Measurements from ENCODE around the gene RBBP4. TPM values are rescaled to one million over a fixed set of nuclear protein-coding genes. Genes with fewer than 3 reads are reported as not detected.
"Not testable (repeated sequence)": the region's sequence is repeated elsewhere in the genome, so short reads cannot be mapped to it uniquely, and the experiment has no call there.

Gene RBBP4
- total and polyA plus RNA-seq, 7 experiments from 2014 or later: 130 to 280 (median 165) TPM

DNA sequence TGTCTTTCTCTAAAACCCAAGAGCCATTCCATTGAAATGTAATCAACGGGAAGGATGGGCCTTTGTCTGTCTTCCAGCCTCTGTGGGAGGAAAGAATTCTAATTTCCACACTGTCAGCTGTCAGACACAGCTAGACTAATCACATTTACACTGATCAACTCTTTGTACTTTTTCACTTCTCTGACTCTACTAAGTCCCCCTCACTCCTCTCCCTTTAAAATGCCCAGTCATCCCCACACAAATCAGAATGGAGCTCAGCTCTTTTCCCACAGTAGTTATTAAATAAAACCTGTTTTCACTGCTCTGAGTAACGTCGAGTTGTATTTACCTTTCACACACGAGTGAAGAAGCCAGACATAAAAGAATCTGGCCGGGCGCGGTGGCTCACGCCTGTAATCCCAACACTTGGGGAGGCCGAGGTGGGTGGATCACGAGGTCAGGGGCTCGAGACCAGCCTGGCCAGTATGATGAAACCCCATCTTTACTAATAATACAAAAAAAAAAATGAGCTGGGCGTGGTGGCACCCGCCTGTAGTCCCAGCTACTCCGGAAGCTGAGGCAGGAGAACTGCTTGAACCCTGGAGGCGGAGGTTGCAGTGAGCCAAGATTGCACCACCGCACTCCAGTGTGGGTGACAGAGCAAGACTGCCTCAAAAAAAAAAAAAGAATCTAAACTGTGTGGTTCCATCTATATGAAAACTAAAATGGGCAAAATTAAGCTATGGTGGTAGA lies 13.9 kb upstream of the RBBP4 start:
- peaks cover 0 to 23% (median 4%) of the 10 kb centered on the region in 3 experiments for H3K36me3 ChIP-seq (ENCODE audit: control insufficient read depth in 2 of 3, insufficient read depth in 3 of 3, low read length in 3 of 3)
- no peak overlapping the region for H3K27ac ChIP-seq (ENCODE audit: low read depth, low read length)
- no peaks in the 10 kb centered on the region for H3K9me3 ChIP-seq (ENCODE audit: control insufficient read depth in 2 of 3, low read length in 3 of 3)
- intact Hi-C loops (cut with micrococcal nuclease): no loop called here
- no peaks in the 10 kb centered on the region for H3K4me1 ChIP-seq (ENCODE audit: control insufficient read depth in 2 of 2, insufficient read depth in 2 of 2, low read length in 2 of 2)
- Mint-ChIP-seq H3K27me3 (no peaks in the 10 kb centered on the region), H3K4me1 (peaks cover 8 to 25% (median 17%) of the 10 kb centered on the region in 7 donors), H3K36me3 (peaks cover 0 to 32% (median 5%) of the 10 kb centered on the region in 5 donors), H3K9me3 (no peaks in the 10 kb centered on the region), H3K4me3 (no peak overlapping the region), H3K27ac (no peak overlapping the region)
- DNase-seq (no peak), ATAC-seq (no peak)
- ChIA-PET POLR2A (interaction anchor here (0.7 kb wide), 1 partner anchor 701 kb away, joined by 3 read pairs; no protein-coding TSS in a partner anchor), CTCF (interaction anchor here (1.0 kb wide), 1 partner anchor 27 kb away, joined by 5 read pairs; no protein-coding TSS in a partner anchor)
- no peaks in the 10 kb centered on the region for H3K27me3 ChIP-seq (ENCODE audit: control insufficient read depth in 2 of 2, insufficient read depth in 2 of 2, low read length in 2 of 2)
- H3K4me3 ChIP-seq (ENCODE audit: low read length): no peak overlapping the region

DNA sequence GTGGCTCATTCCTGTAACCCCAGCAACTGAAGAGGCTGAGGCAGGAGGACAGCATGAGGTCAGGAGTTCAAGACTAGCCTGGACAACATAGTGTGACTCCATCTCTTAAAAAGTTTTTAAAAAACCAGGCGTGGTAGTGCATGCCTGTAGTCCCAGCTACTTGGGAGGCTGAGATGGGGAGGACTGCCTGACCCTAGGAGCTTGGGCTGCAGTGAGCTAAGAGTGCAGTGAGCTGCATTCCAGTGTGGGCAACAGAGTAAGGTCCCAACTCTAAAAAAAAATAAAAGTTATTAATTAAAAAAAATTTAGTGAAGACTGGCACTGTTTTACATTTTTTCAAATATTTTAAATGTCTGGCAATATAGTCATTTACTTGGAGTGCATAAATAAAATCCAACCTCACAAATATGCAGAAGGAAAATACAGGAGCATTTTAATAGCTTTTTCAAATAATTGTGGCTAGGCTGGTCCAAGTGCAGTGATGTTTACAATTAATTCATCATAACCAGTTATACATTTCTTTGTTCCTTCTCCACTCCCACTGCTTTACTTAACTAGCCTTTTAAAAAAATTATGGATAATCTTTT lies 11.4 kb upstream of the RBBP4 start:
- Mint-ChIP-seq H3K9me3 (no peaks in the 10 kb centered on the region), H3K36me3 (peaks cover 0 to 18% (median 5%) of the 10 kb centered on the region in 5 donors), H3K27ac (no peak overlapping the region), H3K4me3 (no peak overlapping the region), H3K27me3 (no peaks in the 10 kb centered on the region), H3K4me1 (peaks cover 9 to 27% (median 20%) of the 10 kb centered on the region in 7 donors)
- ChIA-PET POLR2A (no interaction called here), CTCF (no interaction called here)
- no peak overlapping the region for H3K27ac ChIP-seq (ENCODE audit: low read depth, low read length)
- no peak for ATAC-seq
- H3K9me3 ChIP-seq (ENCODE audit: control insufficient read depth in 2 of 3, low read length in 3 of 3): no peaks in the 10 kb centered on the region
- H3K4me3 ChIP-seq (ENCODE audit: low read length): no peak overlapping the region
- no peaks in the 10 kb centered on the region for H3K27me3 ChIP-seq (ENCODE audit: control insufficient read depth in 2 of 2, insufficient read depth in 2 of 2, low read length in 2 of 2)
- H3K36me3 ChIP-seq (ENCODE audit: control insufficient read depth in 2 of 3, insufficient read depth in 3 of 3, low read length in 3 of 3): peaks cover 0 to 4% (median 4%) of the 10 kb centered on the region in 3 experiments
- DNase-seq: no peak
- intact Hi-C loops (cut with micrococcal nuclease): no loop called here
- no peaks in the 10 kb centered on the region for H3K4me1 ChIP-seq (ENCODE audit: control insufficient read depth in 2 of 2, insufficient read depth in 2 of 2, low read length in 2 of 2)

DNA sequence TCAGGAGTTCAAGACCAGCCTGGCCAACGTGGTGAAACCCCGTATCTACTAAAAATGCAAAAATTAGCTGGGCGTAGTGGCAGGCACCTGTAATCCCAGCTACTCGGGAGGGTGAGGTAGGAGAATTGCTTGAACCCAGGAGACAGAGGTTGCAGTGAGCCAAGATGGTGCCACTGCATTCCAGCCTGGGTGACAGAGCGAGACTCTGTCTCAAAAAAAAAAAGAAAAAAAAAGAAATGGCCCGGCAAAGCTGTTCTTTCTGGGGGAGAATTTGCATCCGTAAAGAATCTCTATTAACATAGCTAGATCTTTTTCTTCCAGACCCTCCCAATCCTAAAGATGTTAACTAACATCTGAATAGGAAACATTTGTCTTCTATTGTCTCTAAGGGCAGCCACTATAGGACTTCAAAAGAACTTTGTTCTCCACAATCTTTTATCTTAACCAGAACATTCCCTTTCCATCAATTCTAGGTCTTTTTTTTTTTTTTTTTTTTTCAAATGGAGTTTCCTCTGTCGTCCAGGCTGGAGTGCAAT lies 8.6 kb upstream of the RBBP4 start:
- CTCF ChIA-PET; intact Hi-C loops (cut with micrococcal nuclease); ATAC-seq: not testable (repeated sequence)

DNA sequence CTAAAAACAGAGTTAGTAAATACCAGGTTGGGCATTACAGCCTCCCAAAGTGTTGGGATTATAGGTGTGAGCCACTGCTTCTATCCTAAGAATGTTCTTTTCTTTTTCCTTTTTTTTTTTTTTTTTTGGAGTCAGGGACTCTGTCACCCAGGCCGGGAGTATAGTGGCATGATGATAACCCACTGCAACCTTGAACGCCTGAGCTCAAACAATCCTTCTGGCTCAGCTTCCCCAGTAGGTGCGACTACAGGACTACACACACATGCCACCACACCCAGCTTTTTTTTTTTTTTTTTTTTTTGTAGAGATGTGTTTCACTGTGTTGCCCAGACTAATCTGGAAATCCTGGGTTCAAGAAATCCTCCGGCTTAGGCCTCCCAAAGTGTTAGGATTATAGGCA lies 6.6 kb upstream of the RBBP4 start:
- ChIA-PET CTCF (no interaction called here), POLR2A (interaction anchor here (0.9 kb wide), 1 partner anchor 12 kb away, joined by 5 read pairs; no protein-coding TSS in a partner anchor)
- Histone ChIP-seq H3K4me3 (ENCODE audit: low read length) (no peak overlapping the region), H3K9me3 (ENCODE audit: control insufficient read depth in 2 of 3, low read length in 3 of 3) (no peaks in the 10 kb centered on the region), H3K4me1 (ENCODE audit: control insufficient read depth in 2 of 2, insufficient read depth in 2 of 2, low read length in 2 of 2) (peaks cover 5 to 15% of the 10 kb centered on the region in 2 donors), H3K36me3 (ENCODE audit: control insufficient read depth in 2 of 3, insufficient read depth in 3 of 3, low read length in 3 of 3) (peaks cover 0 to 5% (median 0%) of the 10 kb centered on the region in 3 experiments), H3K27me3 (ENCODE audit: control insufficient read depth in 2 of 2, insufficient read depth in 2 of 2, low read length in 2 of 2) (no peaks in the 10 kb centered on the region), H3K27ac (ENCODE audit: low read depth, low read length) (no peak overlapping the region)
- ATAC-seq (no peak), DNase-seq (no peak)
- Mint-ChIP-seq H3K27ac (no peak overlapping the region), H3K4me3 (no peak overlapping the region), H3K36me3 (peaks cover 0 to 6% (median 3%) of the 10 kb centered on the region in 5 donors), H3K4me1 (peaks cover 9 to 42% (median 28%) of the 10 kb centered on the region in 7 donors), H3K27me3 (no peaks in the 10 kb centered on the region), H3K9me3 (no peaks in the 10 kb centered on the region)
- intact Hi-C loops (cut with micrococcal nuclease): no loop called here

More for the DNA sequence above, 8.6 kb upstream of the RBBP4 start:
- not testable (repeated sequence) for DNase-seq; H3K36me3 ChIP-seq (ENCODE audit: control insufficient read depth in 2 of 3, insufficient read depth in 3 of 3, low read length in 3 of 3); H3K27ac ChIP-seq (ENCODE audit: low read depth, low read length); H3K27ac Mint-ChIP-seq; H3K9me3 ChIP-seq (ENCODE audit: control insufficient read depth in 2 of 3, low read length in 3 of 3); H3K27me3 ChIP-seq (ENCODE audit: control insufficient read depth in 2 of 2, insufficient read depth in 2 of 2, low read length in 2 of 2); H3K4me3 Mint-ChIP-seq; H3K9me3 Mint-ChIP-seq; H3K27me3 Mint-ChIP-seq; H3K36me3 Mint-ChIP-seq; H3K4me3 ChIP-seq (ENCODE audit: low read length); H3K4me1 ChIP-seq (ENCODE audit: control insufficient read depth in 2 of 2, insufficient read depth in 2 of 2, low read length in 2 of 2)
- peaks cover 6 to 25% (median 14%) of the 10 kb centered on the region in 7 donors for H3K4me1 Mint-ChIP-seq
- POLR2A ChIA-PET: interaction anchor here (0.9 kb wide), 1 partner anchor 9 kb away, joined by 3 read pairs; the partner anchor contains the start of gene RBBP4

DNA sequence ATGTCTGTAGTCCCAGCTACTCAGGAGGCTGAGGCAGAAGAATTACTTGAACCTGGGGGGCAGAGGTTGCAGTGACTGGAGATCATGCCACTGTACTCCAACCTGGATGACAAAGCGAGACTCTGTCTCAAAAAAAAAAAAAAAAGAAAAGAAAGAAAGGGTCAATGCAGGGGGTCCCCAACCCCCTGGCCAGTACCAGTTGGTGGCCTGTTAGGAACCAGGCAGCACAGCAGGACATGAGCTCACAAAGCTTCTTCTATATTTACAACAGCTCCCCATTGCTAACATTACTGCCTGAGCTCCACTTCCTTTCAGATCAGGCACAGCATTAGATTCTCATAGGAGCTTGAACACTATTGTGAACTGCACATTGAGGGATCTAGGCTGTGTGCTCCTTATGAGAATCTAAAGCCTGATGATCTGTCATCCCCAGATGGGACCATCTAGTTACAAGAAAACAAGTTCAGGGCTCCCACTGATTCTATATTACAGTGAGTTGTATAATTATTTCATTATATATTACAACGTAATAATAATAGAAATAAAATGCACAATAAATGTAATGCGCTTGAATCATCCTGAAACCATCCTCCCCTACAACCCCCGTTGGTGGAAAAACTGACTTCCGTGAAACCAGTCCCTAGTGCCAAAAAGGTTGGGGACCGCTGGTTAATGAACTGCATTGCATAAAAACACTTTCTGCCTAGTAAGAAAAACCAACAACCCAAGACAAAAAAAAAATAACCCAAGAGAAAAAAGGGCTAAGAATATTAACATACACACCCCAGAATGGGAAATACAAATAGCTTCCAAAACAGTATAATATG lies 3.5 kb upstream of the RBBP4 start:
- Mint-ChIP-seq H3K36me3 (peaks cover 0 to 18% (median 3%) of the 10 kb centered on the region in 5 donors), H3K4me3 (peak overlapping the region in 9 of 10 donors; percentile 39 to 99 (median 74)), H3K9me3 (no peaks in the 10 kb centered on the region), H3K27ac (peak overlapping the region in 6 of 9 donors; percentile 1 to 78 (median 55)), H3K27me3 (peaks cover 0 to 2% (median 0%) of the 10 kb centered on the region in 5 donors), H3K4me1 (peaks cover 11 to 57% (median 43%) of the 10 kb centered on the region in 7 donors)
- Histone ChIP-seq H3K27ac (ENCODE audit: low read depth, low read length) (no peak overlapping the region), H3K4me3 (ENCODE audit: low read length) (no peak overlapping the region), H3K36me3 (ENCODE audit: control insufficient read depth in 2 of 3, insufficient read depth in 3 of 3, low read length in 3 of 3) (peaks cover 0 to 5% (median 1%) of the 10 kb centered on the region in 3 experiments), H3K27me3 (ENCODE audit: control insufficient read depth in 2 of 2, insufficient read depth in 2 of 2, low read length in 2 of 2) (no peaks in the 10 kb centered on the region), H3K9me3 (ENCODE audit: control insufficient read depth in 2 of 3, low read length in 3 of 3) (no peaks in the 10 kb centered on the region), H3K4me1 (ENCODE audit: control insufficient read depth in 2 of 2, insufficient read depth in 2 of 2, low read length in 2 of 2) (peaks cover 19 to 27% of the 10 kb centered on the region in 2 donors)
- intact Hi-C loops (cut with micrococcal nuclease): no loop called here
- ATAC-seq: no peak
- no peak for DNase-seq
- ChIA-PET CTCF (no interaction called here), POLR2A (interaction anchor here (0.6 kb wide), 1 partner anchor 18 kb away, joined by 3 read pairs; no protein-coding TSS in a partner anchor)

Data from naive thymus-derived CD4-positive, alpha-beta T cell (primary cell).